ENCODE results near the gene PAK6. TPM values are rescaled to one million over a fixed set of nuclear protein-coding genes. Genes with fewer than 3 reads are reported as not detected.

The PAK6 gene
- total RNA-seq, 2 donors from 2014 or later, result 7.7 to 9.1 TPM

DNA sequence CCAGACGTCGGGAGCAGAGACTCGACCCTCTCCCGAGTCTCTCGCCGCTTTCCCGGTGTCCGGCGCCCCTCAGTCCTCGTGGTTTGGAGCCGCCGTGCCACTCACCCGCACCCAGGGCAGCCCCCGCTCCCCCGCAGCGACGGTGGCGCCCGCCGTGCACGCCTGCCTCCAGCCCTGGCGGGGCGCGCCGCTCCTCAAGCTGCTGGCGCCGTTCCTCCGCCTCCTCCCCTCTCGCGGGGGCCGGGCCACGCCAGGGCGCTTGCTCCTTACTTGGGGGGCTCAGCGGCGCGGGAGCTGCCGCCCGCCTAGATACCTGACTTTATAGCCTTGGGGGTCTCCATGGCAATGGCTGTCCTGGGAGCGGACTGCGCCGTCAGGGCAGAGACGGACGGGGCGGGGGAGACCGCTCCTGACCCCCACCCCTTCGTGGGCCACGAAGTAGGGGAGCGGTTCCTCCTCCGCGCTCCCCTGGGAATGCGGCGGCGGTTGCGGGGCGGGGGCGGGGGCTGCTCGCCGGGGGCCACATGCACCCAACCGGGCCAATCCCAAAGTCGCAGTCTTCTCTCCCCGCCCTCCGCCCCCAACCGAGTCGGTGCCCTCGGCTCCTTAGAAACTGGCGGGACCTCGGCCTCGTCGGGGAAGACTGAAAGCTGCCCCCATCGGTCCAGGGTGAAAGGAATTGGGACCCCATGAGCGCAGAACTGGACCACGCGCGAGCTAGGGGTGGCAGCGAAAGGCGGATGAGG is 44.2 kb downstream of the PAK6 start, which contains the start of gene ANKRD63:
TSS of gene ANKRD63 (minus strand) at position 196 of the 746 bp plus-strand sequence. CDS start 478 bp downstream, outside the sequence.
- no peaks in the 10 kb centered on the region for H3K9me3 Mint-ChIP-seq
- 1 to 2% methylated on average over 25 to 76 of the region's 76 CpGs for WGBS, 2 experiments (ENCODE audit: insufficient coverage in 1 of 2, insufficient read length in 1 of 2)
- H3K9me3 ChIP-seq (ENCODE audit: control insufficient read depth, low read length), result no peaks in the 10 kb centered on the region
- H3K27ac ChIP-seq (ENCODE audit: low read depth, low read length), result no peak within 1 kb of the TSS
- H3K4me1 Mint-ChIP-seq, result peaks cover 14% of the 10 kb centered on the region
- H3K27ac Mint-ChIP-seq, result no peak within 1 kb of the TSS
- H3K27me3 ChIP-seq (ENCODE audit: control insufficient read depth, insufficient read depth, low read length, poor library complexity, severe bottlenecking), result peaks cover 100% of the 10 kb centered on the region
- no peaks in the 10 kb centered on the region for H3K36me3 Mint-ChIP-seq (ENCODE audit: low read depth)
- H3K36me3 ChIP-seq (ENCODE audit: control insufficient read depth, insufficient read depth, low read length), result no peaks in the 10 kb centered on the region
- H3K9ac ChIP-seq (ENCODE audit: extremely low read depth, low read length, poor library complexity, severe bottlenecking), result no peak within 1 kb of the TSS
- no peaks in the 10 kb centered on the region for H3K4me1 ChIP-seq (ENCODE audit: control insufficient read depth, insufficient read depth, low read length)
- TF ChIP-seq, protein P1, sequence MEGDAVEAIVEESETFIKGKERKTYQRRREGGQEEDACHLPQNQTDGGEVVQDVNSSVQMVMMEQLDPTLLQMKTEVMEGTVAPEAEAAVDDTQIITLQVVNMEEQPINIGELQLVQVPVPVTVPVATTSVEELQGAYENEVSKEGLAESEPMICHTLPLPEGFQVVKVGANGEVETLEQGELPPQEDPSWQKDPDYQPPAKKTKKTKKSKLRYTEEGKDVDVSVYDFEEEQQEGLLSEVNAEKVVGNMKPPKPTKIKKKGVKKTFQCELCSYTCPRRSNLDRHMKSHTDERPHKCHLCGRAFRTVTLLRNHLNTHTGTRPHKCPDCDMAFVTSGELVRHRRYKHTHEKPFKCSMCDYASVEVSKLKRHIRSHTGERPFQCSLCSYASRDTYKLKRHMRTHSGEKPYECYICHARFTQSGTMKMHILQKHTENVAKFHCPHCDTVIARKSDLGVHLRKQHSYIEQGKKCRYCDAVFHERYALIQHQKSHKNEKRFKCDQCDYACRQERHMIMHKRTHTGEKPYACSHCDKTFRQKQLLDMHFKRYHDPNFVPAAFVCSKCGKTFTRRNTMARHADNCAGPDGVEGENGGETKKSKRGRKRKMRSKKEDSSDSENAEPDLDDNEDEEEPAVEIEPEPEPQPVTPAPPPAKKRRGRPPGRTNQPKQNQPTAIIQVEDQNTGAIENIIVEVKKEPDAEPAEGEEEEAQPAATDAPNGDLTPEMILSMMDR (conservative IDR thresholded peaks at IDR 0.05), result no peak
- DNase-seq, result no peak
- peak within 1 kb of the TSS; percentile 45 for H3K4me3 ChIP-seq (ENCODE audit: low read length)
- peaks cover 89% of the 10 kb centered on the region for H3K27me3 Mint-ChIP-seq (ENCODE audit: insufficient read depth)
- peak within 1 kb of the TSS; percentile 36 for H3K4me3 Mint-ChIP-seq

DNA sequence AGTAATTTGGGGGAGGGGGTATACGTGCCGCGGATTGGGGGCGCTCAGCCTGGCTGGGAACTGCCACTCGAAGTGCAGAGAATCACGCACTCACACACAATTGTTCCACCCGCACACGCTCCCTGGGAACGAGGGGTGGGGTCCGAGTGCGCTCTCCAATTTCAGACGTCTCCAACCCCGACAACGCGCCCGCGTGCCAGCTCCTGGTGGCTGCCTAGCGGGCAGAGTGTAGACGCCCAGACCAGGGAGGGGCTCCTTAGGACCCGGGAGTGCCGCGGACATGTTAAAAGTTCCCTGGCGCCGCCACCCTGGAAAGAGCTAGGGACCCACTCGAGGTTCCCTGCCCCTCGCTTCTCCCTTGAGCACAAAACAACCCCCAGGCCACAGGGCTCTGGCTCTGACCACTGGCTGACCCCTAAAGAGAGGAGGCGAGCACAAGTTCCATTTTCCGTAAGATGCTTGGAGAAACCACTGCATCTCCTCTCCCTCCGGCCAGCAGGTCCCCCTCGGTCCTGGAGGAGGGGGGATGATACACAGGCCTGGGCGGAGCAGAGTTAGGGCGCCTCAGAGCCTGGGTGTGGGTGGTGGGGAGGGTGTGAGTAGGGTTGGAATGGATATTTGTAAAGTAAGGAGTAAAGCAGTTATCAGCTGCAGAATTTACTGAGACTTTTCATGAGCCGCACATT is 44.9 kb downstream of the PAK6 start:
- H3K36me3 Mint-ChIP-seq (ENCODE audit: low read depth), result no peaks in the 10 kb centered on the region
- peaks cover 9% of the 10 kb centered on the region for H3K4me1 Mint-ChIP-seq
- H3K27ac Mint-ChIP-seq, result no peak overlapping the region
- WGBS, 2 experiments (ENCODE audit: insufficient coverage in 1 of 2, insufficient read length in 1 of 2), result 20 to 25% methylated on average over 13 to 33 of the region's 33 CpGs
- no peaks in the 10 kb centered on the region for H3K9me3 Mint-ChIP-seq
- Histone ChIP-seq H3K27me3 (ENCODE audit: control insufficient read depth, insufficient read depth, low read length, poor library complexity, severe bottlenecking) (peaks cover 100% of the 10 kb centered on the region), H3K4me3 (ENCODE audit: low read length) (no peak overlapping the region), H3K9ac (ENCODE audit: extremely low read depth, low read length, poor library complexity, severe bottlenecking) (no peak overlapping the region), H3K27ac (ENCODE audit: low read depth, low read length) (no peak overlapping the region), H3K36me3 (ENCODE audit: control insufficient read depth, insufficient read depth, low read length) (no peaks in the 10 kb centered on the region), H3K4me1 (ENCODE audit: control insufficient read depth, insufficient read depth, low read length) (no peaks in the 10 kb centered on the region), H3K9me3 (ENCODE audit: control insufficient read depth, low read length) (no peaks in the 10 kb centered on the region)
- H3K4me3 Mint-ChIP-seq, result peak overlapping the region; percentile 36
- TF ChIP-seq, protein P1 (conservative IDR thresholded peaks at IDR 0.05), result no peak
- no peak for DNase-seq
- H3K27me3 Mint-ChIP-seq (ENCODE audit: insufficient read depth), result peaks cover 89% of the 10 kb centered on the region

DNA sequence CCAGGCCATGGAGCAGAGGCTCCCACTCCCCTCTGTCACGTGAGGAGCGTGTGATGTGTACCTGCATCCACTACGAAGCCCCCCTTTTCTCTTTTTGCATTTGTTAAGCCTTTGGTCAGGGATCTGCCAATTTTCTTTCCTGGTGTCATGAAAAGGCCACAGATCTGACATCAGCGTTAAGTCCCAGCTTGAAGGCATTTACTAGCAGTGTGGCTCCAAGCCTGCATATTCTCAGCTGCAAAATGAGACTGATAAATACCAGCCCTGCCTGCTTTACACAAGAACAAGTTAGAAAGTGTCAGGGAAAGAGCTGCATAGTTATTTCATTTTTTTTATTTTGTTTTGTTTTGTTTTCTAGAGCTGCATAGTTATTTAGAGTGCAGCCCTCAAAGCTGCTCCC is 46.3 kb downstream of the PAK6 start:
- Mint-ChIP-seq H3K9me3 (no peaks in the 10 kb centered on the region), H3K27me3 (ENCODE audit: insufficient read depth) (peaks cover 90% of the 10 kb centered on the region), H3K27ac (no peak overlapping the region), H3K4me1 (peaks cover 4% of the 10 kb centered on the region), H3K4me3 (no peak overlapping the region), H3K36me3 (ENCODE audit: low read depth) (no peaks in the 10 kb centered on the region)
- Histone ChIP-seq H3K9me3 (ENCODE audit: control insufficient read depth, low read length) (no peaks in the 10 kb centered on the region), H3K4me3 (ENCODE audit: low read length) (no peak overlapping the region), H3K4me1 (ENCODE audit: control insufficient read depth, insufficient read depth, low read length) (no peaks in the 10 kb centered on the region), H3K27me3 (ENCODE audit: control insufficient read depth, insufficient read depth, low read length, poor library complexity, severe bottlenecking) (peaks cover 100% of the 10 kb centered on the region), H3K9ac (ENCODE audit: extremely low read depth, low read length, poor library complexity, severe bottlenecking) (no peak overlapping the region), H3K36me3 (ENCODE audit: control insufficient read depth, insufficient read depth, low read length) (no peaks in the 10 kb centered on the region), H3K27ac (ENCODE audit: low read depth, low read length) (no peak overlapping the region)
- no peak for DNase-seq
- WGBS, 2 experiments (ENCODE audit: insufficient coverage in 1 of 2, insufficient read length in 1 of 2), result 46 to 47% methylated on average over 4 of the region's 4 CpGs
- TF ChIP-seq, protein P1 (conservative IDR thresholded peaks at IDR 0.05), result no peak
